Loucy (cell line): ENCODE measurements around the gene AIF1.

Source experiments
- CTCF ChIP-seq: fragments of 200-600 bp; sonication (generic); conservative IDR thresholded peaks from 2 replicates; pipeline ENCODE4 v1.5.1; 2014; ENCODE audit warnings: mild to moderate bottlenecking, antibody characterized with exemption, low read length
- EZH2phosphoT487 ChIP-seq: fragments of 200-600 bp; IDR thresholded peaks from 2 replicates; pipeline ENCODE4 v1.6.1; 2018; ENCODE audit warnings: antibody characterized with exemption, mild to moderate bottlenecking, moderate library complexity, borderline replicate concordance

DNA sequence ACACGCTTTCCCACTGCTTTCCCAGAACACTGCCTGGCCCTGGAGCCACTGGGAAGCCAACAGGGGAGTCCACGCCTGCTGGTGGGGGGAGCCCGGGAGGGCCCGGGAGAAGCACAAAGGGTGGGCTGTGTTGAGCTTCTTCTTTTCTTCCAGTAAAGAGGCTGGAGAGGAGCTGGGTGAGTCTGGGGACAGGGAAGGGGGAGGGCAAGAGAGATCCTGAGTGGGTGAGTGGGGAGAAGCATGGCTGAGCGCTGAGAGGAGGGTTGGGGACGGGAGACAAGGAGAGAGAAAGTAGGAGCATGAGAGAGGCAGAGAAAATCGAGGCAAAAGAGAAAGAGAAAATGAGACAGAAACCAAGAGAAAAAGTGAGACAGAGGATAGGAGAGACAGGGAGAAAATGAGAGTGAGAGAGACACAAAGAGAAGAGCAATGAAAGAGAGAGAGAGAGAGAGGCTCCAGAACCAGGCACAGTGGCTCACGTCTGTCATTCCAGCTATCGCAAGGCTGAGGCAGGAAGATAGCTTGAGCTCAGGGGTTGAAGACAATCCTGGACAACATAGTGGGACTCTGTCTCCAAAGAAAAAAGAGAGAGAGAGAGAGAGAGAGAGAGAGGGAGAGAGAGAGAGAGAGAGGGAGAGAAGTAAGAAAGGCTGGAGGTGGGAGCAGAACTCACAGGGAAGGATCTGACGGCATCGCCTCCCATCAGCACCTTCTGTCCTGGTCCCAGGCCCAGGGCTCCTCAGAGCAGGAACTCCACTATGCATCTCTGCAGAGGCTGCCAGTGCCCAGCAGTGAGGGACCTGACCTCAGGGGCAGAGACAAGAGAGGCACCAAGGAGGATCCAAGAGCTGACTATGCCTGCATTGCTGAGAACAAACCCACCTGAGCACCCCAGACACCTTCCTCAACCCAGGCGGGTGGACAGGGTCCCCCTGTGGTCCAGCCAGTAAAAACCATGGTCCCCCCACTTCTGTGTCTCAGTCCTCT lies 26.9 kb upstream of the AIF1 start:
- TF ChIP-seq CTCF, result no peak
- TF ChIP-seq EZH2phosphoT487, result no peak
